SH-SY5Y (cell line): ENCODE measurements around the gene PGGHG.

ENCODE experiments used
- GATA2 ChIP-seq: IDR thresholded peaks from 2 replicates; pipeline ENCODE4 v1.6.1; 2011; ENCODE audit warnings: mild to moderate bottlenecking, low read depth, low read length
- GATA3 ChIP-seq: IDR thresholded peaks from 2 replicates; pipeline ENCODE4 v1.6.1; 2011; ENCODE audit warnings: low read depth, mild to moderate bottlenecking, low read length, moderate library complexity

PGGHG gene

DNA sequence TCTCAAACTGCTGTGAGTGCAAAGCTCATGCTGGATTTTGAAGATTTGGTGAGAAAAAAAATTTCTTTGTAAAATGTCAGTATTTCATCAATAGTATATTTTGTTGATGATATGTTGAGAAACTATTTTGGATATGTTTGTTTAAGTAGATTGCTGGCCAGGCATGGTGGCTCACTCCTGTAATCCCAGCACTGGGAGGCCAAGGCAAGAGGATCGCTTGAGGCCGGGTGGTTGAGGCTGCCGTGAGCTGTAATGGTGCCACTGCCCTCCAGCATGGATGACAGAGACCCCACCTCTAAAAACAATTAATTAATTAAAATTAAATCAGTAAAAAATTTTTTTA, 38.6 kb downstream of the PGGHG start:
- TF ChIP-seq GATA3 (no peak), GATA2 (no peak)

- no peak for TF ChIP-seq GATA3
- no peak for TF ChIP-seq GATA2
Observed at GRCh38 chr11:328012-328411, 39.1 kb downstream of the PGGHG start.

GRCh38 chr11:329886-330253, 40.9 kb downstream of the PGGHG start:
- TF ChIP-seq GATA3 (no peak), GATA2 (no peak)

GRCh38 chr11:330307-330693, 41.4 kb downstream of the PGGHG start:
- TF ChIP-seq GATA2 (no peak), GATA3 (no peak)

- TF ChIP-seq GATA3 (no peak), GATA2 (no peak)
Observed at GRCh38 chr11:330694-331357, 41.9 kb downstream of the PGGHG start.

- TF ChIP-seq GATA3: no peak
- TF ChIP-seq GATA2: no peak
Observed at GRCh38 chr11:331358-332060, 42.6 kb downstream of the PGGHG start.

GRCh38 chr11:332651-333480, 43.9 kb downstream of the PGGHG start:
- TF ChIP-seq GATA3 (no peak), GATA2 (no peak)

GRCh38 chr11:334264-334994, 45.5 kb downstream of the PGGHG start:
- no peak for TF ChIP-seq GATA2
- TF ChIP-seq GATA3: no peak

- no peak for TF ChIP-seq GATA2
- no peak for TF ChIP-seq GATA3
Observed at GRCh38 chr11:335779-336658, 47.1 kb downstream of the PGGHG start.

DNA sequence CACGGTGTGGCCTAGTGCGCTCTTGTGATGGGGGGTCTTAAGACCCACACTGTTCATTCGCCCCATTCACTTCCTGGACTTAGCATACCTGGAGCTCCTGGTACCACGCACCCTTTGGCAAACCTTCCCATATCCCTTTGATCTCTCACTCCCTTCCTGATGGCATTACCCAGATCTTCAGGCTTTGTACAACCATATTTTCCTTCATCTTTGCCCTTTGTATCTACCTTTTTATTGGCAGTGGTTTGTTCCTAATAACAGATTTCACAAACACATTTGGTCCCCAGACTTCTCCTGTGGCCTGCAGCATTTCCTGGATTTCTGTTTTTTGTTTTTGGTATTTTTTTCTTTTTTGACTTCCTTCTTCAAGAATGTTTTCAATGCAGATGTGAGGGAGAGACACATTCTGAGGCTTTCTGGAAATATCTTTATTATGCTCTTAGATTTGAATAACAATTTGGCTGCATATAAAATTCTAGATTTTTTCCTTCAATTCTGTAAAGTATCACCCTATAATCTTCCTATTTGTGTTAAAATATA, 47.8 kb downstream of the PGGHG start:
- TF ChIP-seq GATA3: no peak
- no peak for TF ChIP-seq GATA2

GRCh38 chr11:337711-338110, 48.8 kb downstream of the PGGHG start:
- no peak for TF ChIP-seq GATA3
- no peak for TF ChIP-seq GATA2

GRCh38 chr11:339963-340362, 51.0 kb downstream of the PGGHG start:
- no peak for TF ChIP-seq GATA3
- TF ChIP-seq GATA2: no peak
